Adrenal gland (tissue), 12 donors: Measurements from ENCODE around the gene CXorf38. TPM values are rescaled to one million over a fixed set of nuclear protein-coding genes. Genes with fewer than 3 reads are reported as not detected.

Experiments used
- DNase-seq, 7 donors: peaks; one replicate each; pipeline ENCODE4 v3.0.0-alpha.2; 2019 to 2020
- H3K27ac ChIP-seq, 5 donors: fragments of 200-600 bp; sonication (generic) in 4 of 5; 1 replicate in 3 of 5; 2 replicates in 2 of 5; pipeline versions ENCODE4 v1.5.1 to v1.8.0; 2016 to 2020; ENCODE audit warnings: mild to moderate bottlenecking in 1 of 5
- H3K27me3 ChIP-seq: fragments of 200-600 bp; 2 replicates; pipeline ENCODE4 v1.8.0; 2021
- H3K36me3 ChIP-seq, 2 donors: fragments of 200-600 bp; replicated peaks in 1 of 2; 1 replicate in 1 of 2; 2 replicates in 1 of 2; pipeline versions ENCODE4 v1.5.1 to v1.8.0; 2018 to 2022
- H3K4me1 ChIP-seq, 2 donors: fragments of 200-600 bp; replicated peaks in 1 of 2; 1 replicate in 1 of 2; 2 replicates in 1 of 2; pipeline versions ENCODE4 v1.5.1 to v1.8.0; 2018 to 2021
- H3K4me3 ChIP-seq, 4 donors: fragments of 200-600 bp; sonication (generic) in 3 of 4; one replicate each; pipeline ENCODE4 v1.5.1; 2016 to 2018
- H3K9me3 ChIP-seq, 3 donors: fragments of 200-600 bp; sonication (generic) in 1 of 3; replicated peaks in 1 of 3; 1 replicate in 2 of 3; 2 replicates in 1 of 3; pipeline versions ENCODE4 v1.5.1 to v1.8.0; 2016 to 2021
- POLR2A ChIP-seq, 2 donors: fragments of 450-650 bp; IDR thresholded peaks; one replicate each; pipeline ENCODE4 v1.6.1; 2017; ENCODE audit warnings: antibody characterized with exemption in 2 of 2, mild to moderate bottlenecking in 2 of 2, moderate library complexity in 1 of 2
- WGBS, 4 donors: extraction: QIAGEN DNeasy Blood & Tissue Kit in 2 of 4; methylation state at CpG; one replicate each; pipeline versions ENCODE4 v1.1.5 to v1.1.7; 2013 to 2017; 5-methylcytosine and 5-hydroxymethylcytosine counted together
- intact Hi-C, 2 donors: fragments of 100-400 bp; cut with DNase I; formaldehyde crosslinking; loops; one replicate each; pipeline versions ENCODE4 v1.14.1 to v1.15.0; 2022 to 2023
- polyA plus RNA-seq, 3 donors: library from polyadenylated mRNA; stranded (reverse); fragments of 200-250 nt in 2 of 3; fragments of 350-450 nt in 1 of 3; fragmentation: Illumina TruSeq in 1 of 3; extraction: RNeasy Lipid Tissue Mini Kit (QIAGEN cat#74804) in 1 of 3; gene quantifications; one replicate each; pipeline ENCODE4 v1.2.3, GENCODE V29; 2013 to 2014
- total RNA-seq, 9 donors: library from RNA; depleted of rRNA in 4 of 9; stranded (reverse); fragments of >200 nt in 4 of 9; fragments of 120-200 nt in 1 of 9; fragmentation: NEBNext Ultra II Directional in 1 of 9; extraction: Animal tissue kit (Norgen Biotek cat#: 25700) in 1 of 9; gene quantifications; one replicate each; pipeline versions ENCODE4 v1.1.0 to v1.2.4, GENCODE V29; 2013 to 2023
- TF ChIP-seq, protein P1 (sequence below), 6 experiments: fragments of 450-650 bp in 4 of 6; fragments of 200-600 bp in 2 of 6; sonication (generic) in 1 of 6; IDR thresholded peaks; 1 replicate in 5 of 6; 2 replicates in 1 of 6; pipeline versions ENCODE4 v1.5.1 to v1.8.0; 2016 to 2021; ENCODE audit warnings: antibody characterized with exemption in 6 of 6, mild to moderate bottlenecking in 2 of 6, moderate library complexity in 1 of 6
- donor health status: healthy with polysubstance abuse.
- donor health status: Bipolar disorder and iron deficiency.
- donor health status: DM: yes; HTN: yes; CAD: no.
- donor health status: DM: no; HTN: no; CAD: no.
- donor health status: DM: no; HTN: no; CAD: no.
- donor health status: DM: yes; HTN: yes; CAD: no.

CXorf38 gene
- total and polyA plus RNA-seq, 12 donors = 6.6 to 23.8 (median 17.7) TPM

- Histone ChIP-seq H3K36me3 (peaks cover 0 to 18% of the 10 kb centered on the region in 2 donors), H3K27ac (no peak overlapping the region), H3K4me3 (no peak overlapping the region), H3K4me1 (no peaks in the 10 kb centered on the region), H3K27me3 (no peaks in the 10 kb centered on the region), H3K9me3 (no peaks in the 10 kb centered on the region)
- intact Hi-C loops = loop anchor here (10.0 kb wide), 1 partner anchor 134 kb away; no protein-coding TSS in a partner anchor
- WGBS, 4 donors = 90 to 97% (median 94%) methylated on average over 5 of the region's 5 CpGs
- no peak for DNase-seq
- no peak for TF ChIP-seq POLR2A (IDR thresholded peaks at IDR 0.05)
- TF ChIP-seq, protein P1, sequence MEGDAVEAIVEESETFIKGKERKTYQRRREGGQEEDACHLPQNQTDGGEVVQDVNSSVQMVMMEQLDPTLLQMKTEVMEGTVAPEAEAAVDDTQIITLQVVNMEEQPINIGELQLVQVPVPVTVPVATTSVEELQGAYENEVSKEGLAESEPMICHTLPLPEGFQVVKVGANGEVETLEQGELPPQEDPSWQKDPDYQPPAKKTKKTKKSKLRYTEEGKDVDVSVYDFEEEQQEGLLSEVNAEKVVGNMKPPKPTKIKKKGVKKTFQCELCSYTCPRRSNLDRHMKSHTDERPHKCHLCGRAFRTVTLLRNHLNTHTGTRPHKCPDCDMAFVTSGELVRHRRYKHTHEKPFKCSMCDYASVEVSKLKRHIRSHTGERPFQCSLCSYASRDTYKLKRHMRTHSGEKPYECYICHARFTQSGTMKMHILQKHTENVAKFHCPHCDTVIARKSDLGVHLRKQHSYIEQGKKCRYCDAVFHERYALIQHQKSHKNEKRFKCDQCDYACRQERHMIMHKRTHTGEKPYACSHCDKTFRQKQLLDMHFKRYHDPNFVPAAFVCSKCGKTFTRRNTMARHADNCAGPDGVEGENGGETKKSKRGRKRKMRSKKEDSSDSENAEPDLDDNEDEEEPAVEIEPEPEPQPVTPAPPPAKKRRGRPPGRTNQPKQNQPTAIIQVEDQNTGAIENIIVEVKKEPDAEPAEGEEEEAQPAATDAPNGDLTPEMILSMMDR (IDR thresholded peaks at IDR 0.05) = no peak
Observed at GRCh38 chrX:40660381-40660780, 13.0 kb upstream of the CXorf38 start.

GRCh38 chrX:40653535-40653934, 6.2 kb upstream of the CXorf38 start:
- Histone ChIP-seq H3K9me3 (no peaks in the 10 kb centered on the region), H3K36me3 (peaks cover 0 to 8% of the 10 kb centered on the region in 2 donors), H3K4me1 (no peaks in the 10 kb centered on the region), H3K4me3 (no peak overlapping the region), H3K27me3 (no peaks in the 10 kb centered on the region), H3K27ac (no peak overlapping the region)
- WGBS, 4 donors = 56 to 76% (median 61%) methylated on average over 2 of the region's 2 CpGs
- no peak for DNase-seq
- TF ChIP-seq, protein P1 (IDR thresholded peaks at IDR 0.05) = no peak
- TF ChIP-seq POLR2A (IDR thresholded peaks at IDR 0.05) = no peak
- intact Hi-C loops = no loop called here

GRCh38 chrX:40652664-40653063, 5.3 kb upstream of the CXorf38 start:
- Histone ChIP-seq H3K9me3 (no peaks in the 10 kb centered on the region), H3K27ac (no peak overlapping the region), H3K27me3 (no peaks in the 10 kb centered on the region), H3K36me3 (peaks cover 0 to 8% of the 10 kb centered on the region in 2 donors), H3K4me3 (no peak overlapping the region), H3K4me1 (peaks cover 0 to 4% of the 10 kb centered on the region in 2 donors)
- WGBS, 4 donors = 79 to 93% (median 87%) methylated on average over 1 of the region's 1 CpG
- intact Hi-C loops = no loop called here
- TF ChIP-seq POLR2A (IDR thresholded peaks at IDR 0.05) = no peak
- TF ChIP-seq, protein P1 (IDR thresholded peaks at IDR 0.05) = no peak
- DNase-seq = no peak

DNA sequence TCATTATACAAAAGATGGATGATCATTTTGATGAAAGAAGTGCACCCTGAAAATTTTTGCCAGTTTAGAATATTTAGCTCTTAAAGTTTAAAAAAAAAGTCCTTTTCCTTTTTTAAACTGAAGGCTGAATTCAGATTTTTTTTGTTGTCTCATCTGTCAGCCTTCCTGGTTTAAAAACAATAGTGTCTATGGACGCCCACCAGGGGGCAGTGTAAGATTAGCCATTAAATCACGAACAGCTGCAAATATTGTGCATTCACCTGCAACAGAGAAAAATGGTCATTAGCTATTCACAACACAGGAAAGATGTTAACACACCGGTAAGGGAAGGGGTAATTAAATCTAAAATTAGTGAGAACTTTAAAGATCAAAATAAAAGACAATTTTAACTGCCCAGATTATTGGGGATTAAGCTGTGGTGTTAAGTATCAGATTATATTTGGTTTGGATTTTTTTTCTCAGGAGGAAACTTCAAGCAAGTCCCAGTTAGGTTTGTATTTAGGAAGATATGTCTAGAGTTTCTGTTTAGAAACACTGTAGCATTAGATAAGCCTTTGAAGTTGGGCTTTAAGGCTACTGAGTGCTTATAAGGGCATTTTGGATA, 4.4 kb upstream of the CXorf38 start:
- H3K9me3 ChIP-seq = no peaks in the 10 kb centered on the region
- DNase-seq = peak; percentile 70 to 86 (median 75)
- H3K27ac ChIP-seq = no peak overlapping the region
- intact Hi-C loops = no loop called here
- H3K4me1 ChIP-seq = peaks cover 0 to 5% of the 10 kb centered on the region in 2 donors
- TF ChIP-seq, protein P1 (IDR thresholded peaks at IDR 0.05) = peak; percentile 58 to 89 (median 78)
- no peak for TF ChIP-seq POLR2A (IDR thresholded peaks at IDR 0.05)
- H3K4me3 ChIP-seq = no peak overlapping the region
- WGBS, 4 donors = 0 to 4% (median 2%) methylated on average over 3 of the region's 3 CpGs
- peaks cover 0 to 8% of the 10 kb centered on the region in 2 donors for H3K36me3 ChIP-seq
- no peaks in the 10 kb centered on the region for H3K27me3 ChIP-seq
